HepG2 (cell line): ENCODE measurements around the gene ZFHX3. TPM values are rescaled to one million over a fixed set of nuclear protein-coding genes. Genes with fewer than 3 reads are reported as not detected.

Source experiments
- DBP ChIP-seq: sonication (generic); formaldehyde crosslinking; IDR thresholded peaks from 2 replicates; pipeline ENCODE4 v1.4.0; 2020; ENCODE audit warnings: missing genetic modification reagents; ENCODE audit errors: not compliant biosample characterization
- KDM1A ChIP-seq: IDR thresholded peaks from 2 replicates; pipeline ENCODE4 v1.6.1; 2016; ENCODE audit warnings: missing compliant biosample characterization
- NAIF1 ChIP-seq: sonication (generic); formaldehyde crosslinking; IDR thresholded peaks from 2 replicates; pipeline ENCODE4 v1.5.0; 2020; ENCODE audit warnings: mild to moderate bottlenecking, missing genetic modification reagents, borderline replicate concordance
- NFIC ChIP-seq: IDR thresholded peaks from 2 replicates; pipeline ENCODE4 v1.6.1; 2012; ENCODE audit warnings: mild to moderate bottlenecking, low read length, inconsistent platforms
- NRL ChIP-seq: sonication (generic); formaldehyde crosslinking; IDR thresholded peaks from 2 replicates; pipeline ENCODE4 v1.5.0; 2020; ENCODE audit warnings: missing genetic modification reagents, mild to moderate bottlenecking, moderate library complexity, borderline replicate concordance
- PRDM15 ChIP-seq: sonication (generic); formaldehyde crosslinking; IDR thresholded peaks from 2 replicates; pipeline ENCODE4 v1.4.0; 2020; ENCODE audit warnings: missing genetic modification reagents
- SMAD1 ChIP-seq: sonication (generic); formaldehyde crosslinking; IDR thresholded peaks from 2 replicates; pipeline ENCODE4 v1.4.0; 2020; ENCODE audit warnings: missing genetic modification reagents, low read depth, mild to moderate bottlenecking, borderline replicate concordance
- SMAD3 ChIP-seq: sonication (generic); formaldehyde crosslinking; IDR thresholded peaks from 2 replicates; pipeline ENCODE4 v1.4.0; 2020; ENCODE audit warnings: missing genetic modification reagents
- SOX6 ChIP-seq, 2 experiments: fragments of 450-650 bp in 1 of 2; sonication (generic) in 1 of 2; formaldehyde crosslinking in 1 of 2; IDR thresholded peaks; 2 replicates each; pipeline versions ENCODE4 v1.4.0 to v1.6.1; 2017 to 2020; ENCODE audit warnings: antibody characterized with exemption in 1 of 2, mild to moderate bottlenecking in 1 of 2, missing genetic modification reagents in 1 of 2
- ZFAT ChIP-seq: sonication (generic); formaldehyde crosslinking; conservative IDR thresholded peaks from 2 replicates; pipeline ENCODE4 v1.8.1; 2023; ENCODE audit warnings: missing genetic modification reagents, inconsistent platforms
- ZNF280D ChIP-seq: sonication (generic); formaldehyde crosslinking; IDR thresholded peaks from 2 replicates; pipeline ENCODE4 v1.5.1; 2020; ENCODE audit warnings: mild to moderate bottlenecking, missing genetic modification reagents
- ZNF562 ChIP-seq: sonication (generic); formaldehyde crosslinking; IDR thresholded peaks from 2 replicates; pipeline ENCODE4 v1.8.0; 2022; ENCODE audit warnings: missing genetic modification reagents, borderline replicate concordance
- ZNF629 ChIP-seq: sonication (generic); formaldehyde crosslinking; conservative IDR thresholded peaks from 2 replicates; pipeline ENCODE4 v1.5.0; 2020; ENCODE audit warnings: missing genetic modification reagents
- ZNF772 ChIP-seq: sonication (generic); formaldehyde crosslinking; IDR thresholded peaks from 2 replicates; pipeline ENCODE4 v1.5.0; 2020; ENCODE audit warnings: mild to moderate bottlenecking, missing genetic modification reagents
- polyA plus RNA-seq, 8 experiments: library from polyadenylated mRNA; depleted of rRNA in 3 of 8; stranded (reverse) in 7 of 8; unstranded in 1 of 8; fragments of >200 nt; fragmentation: Illumina TruSeq in 4 of 8; extraction: Trizol in 4 of 8; gene quantifications; 2 replicates each; pipeline versions ENCODE4 v1.2.1 to v1.2.3, GENCODE V29; 2011 to 2016; ENCODE audit warnings: low read depth in 4 of 8, missing spikeins in 1 of 8, mixed read lengths in 1 of 8; ENCODE audit not compliant: insufficient read depth in 1 of 8
- total RNA-seq, 5 experiments: library from RNA; depleted of rRNA; stranded (reverse); fragments of >200 nt; fragmentation: Illumina TruSeq; extraction: Trizol; gene quantifications; 2 replicates each; pipeline ENCODE4 v1.2.3, GENCODE V29; 2016; ENCODE audit warnings: low read depth in 1 of 5
- TF ChIP-seq, protein P1 (sequence below): sonication (generic); formaldehyde crosslinking; conservative IDR thresholded peaks from 2 replicates; pipeline ENCODE4 v1.5.0; 2020; ENCODE audit warnings: missing genetic modification reagents
- TF ChIP-seq, protein P2 (sequence below): sonication (generic); formaldehyde crosslinking; IDR thresholded peaks from 2 replicates; pipeline ENCODE4 v1.5.1; 2020; ENCODE audit warnings: mild to moderate bottlenecking, missing genetic modification reagents, borderline replicate concordance

ZFHX3 gene
- total and polyA plus RNA-seq, 2 of the 13 experiments (the other 11 are each of a cell fraction or from before 2014, with no cell fraction given), result 5.0 to 6.0 TPM

- TF ChIP-seq ZNF280D (no peak), SMAD1 (no peak), DBP (CRISPR knock-in tag) (no peak), PRDM15 (CRISPR knock-in tag) (peak; percentile 82), NRL (CRISPR knock-in tag) (no peak), NFIC (no peak), ZNF772 (CRISPR knock-in tag) (no peak), SOX6 (IDR thresholded peaks at IDR 0.05) (no peak), SOX6 (CRISPR knock-in tag; IDR thresholded peaks at IDR 0.05) (no peak), SMAD3 (CRISPR knock-in tag) (no peak), NAIF1 (no peak), KDM1A (CRISPR knock-in tag) (peak; percentile 76; the same call in 1 of the 2 replicates), ZNF562 (CRISPR knock-in tag) (no peak), ZFAT (no peak), ZNF629 (peak; percentile 96)
- TF ChIP-seq, protein P1, sequence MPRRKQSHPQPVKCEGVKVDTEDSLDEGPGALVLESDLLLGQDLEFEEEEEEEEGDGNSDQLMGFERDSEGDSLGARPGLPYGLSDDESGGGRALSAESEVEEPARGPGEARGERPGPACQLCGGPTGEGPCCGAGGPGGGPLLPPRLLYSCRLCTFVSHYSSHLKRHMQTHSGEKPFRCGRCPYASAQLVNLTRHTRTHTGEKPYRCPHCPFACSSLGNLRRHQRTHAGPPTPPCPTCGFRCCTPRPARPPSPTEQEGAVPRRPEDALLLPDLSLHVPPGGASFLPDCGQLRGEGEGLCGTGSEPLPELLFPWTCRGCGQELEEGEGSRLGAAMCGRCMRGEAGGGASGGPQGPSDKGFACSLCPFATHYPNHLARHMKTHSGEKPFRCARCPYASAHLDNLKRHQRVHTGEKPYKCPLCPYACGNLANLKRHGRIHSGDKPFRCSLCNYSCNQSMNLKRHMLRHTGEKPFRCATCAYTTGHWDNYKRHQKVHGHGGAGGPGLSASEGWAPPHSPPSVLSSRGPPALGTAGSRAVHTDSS, result no peak
- TF ChIP-seq, protein P2, sequence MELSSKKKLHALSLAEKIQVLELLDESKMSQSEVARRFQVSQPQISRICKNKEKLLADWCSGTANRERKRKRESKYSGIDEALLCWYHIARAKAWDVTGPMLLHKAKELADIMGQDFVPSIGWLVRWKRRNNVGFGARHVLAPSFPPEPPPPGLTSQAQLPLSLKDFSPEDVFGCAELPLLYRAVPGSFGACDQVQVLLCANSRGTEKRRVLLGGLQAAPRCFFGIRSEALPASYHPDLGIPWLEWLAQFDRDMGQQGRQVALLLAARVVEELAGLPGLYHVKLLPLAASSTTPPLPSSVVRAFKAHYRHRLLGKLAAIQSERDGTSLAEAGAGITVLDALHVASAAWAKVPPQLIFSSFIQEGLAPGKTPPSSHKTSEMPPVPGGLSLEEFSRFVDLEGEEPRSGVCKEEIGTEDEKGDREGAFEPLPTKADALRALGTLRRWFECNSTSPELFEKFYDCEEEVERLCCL (CRISPR knock-in tag), result no peak
Observed at GRCh38 chr16:73040735-73041402, 7.1 kb downstream of the ZFHX3 start (continued).
